Measurements from ENCODE around the gene SNUPN.

DNA sequence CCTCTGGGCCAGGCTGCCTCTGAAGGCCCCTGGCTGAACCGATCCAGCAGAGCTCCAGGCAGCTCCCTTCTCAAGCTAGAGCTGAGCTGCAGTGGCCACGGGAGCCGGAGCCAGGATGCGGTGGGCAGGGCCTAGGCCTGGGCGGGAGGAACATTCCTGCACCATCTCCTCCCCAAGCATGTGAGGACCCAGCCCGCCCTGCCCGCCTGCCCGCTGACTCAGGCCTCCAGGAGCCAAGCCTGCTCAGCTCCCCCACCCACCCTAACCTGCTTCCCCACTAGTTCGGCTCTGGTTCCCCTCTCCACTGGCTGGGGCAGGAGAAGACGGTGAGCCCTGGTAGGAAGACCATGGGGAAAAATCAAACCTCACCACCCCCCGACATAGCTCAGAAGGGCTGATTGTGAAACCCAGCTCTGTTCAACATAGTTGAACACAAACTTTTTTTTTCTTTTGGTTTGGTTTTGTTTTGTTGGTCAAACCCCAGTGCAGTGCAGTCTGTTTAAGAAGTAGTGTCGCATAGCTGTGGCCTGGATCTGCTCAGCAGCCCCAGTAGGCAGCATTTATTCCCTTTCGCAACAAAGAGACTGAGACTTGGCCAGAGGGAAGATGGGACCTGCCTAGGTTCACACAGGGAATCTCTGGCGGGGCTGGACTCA lies 35.7 kb upstream of the SNUPN start:
- TF ChIP-seq, protein P1, sequence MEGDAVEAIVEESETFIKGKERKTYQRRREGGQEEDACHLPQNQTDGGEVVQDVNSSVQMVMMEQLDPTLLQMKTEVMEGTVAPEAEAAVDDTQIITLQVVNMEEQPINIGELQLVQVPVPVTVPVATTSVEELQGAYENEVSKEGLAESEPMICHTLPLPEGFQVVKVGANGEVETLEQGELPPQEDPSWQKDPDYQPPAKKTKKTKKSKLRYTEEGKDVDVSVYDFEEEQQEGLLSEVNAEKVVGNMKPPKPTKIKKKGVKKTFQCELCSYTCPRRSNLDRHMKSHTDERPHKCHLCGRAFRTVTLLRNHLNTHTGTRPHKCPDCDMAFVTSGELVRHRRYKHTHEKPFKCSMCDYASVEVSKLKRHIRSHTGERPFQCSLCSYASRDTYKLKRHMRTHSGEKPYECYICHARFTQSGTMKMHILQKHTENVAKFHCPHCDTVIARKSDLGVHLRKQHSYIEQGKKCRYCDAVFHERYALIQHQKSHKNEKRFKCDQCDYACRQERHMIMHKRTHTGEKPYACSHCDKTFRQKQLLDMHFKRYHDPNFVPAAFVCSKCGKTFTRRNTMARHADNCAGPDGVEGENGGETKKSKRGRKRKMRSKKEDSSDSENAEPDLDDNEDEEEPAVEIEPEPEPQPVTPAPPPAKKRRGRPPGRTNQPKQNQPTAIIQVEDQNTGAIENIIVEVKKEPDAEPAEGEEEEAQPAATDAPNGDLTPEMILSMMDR (IDR thresholded peaks at IDR 0.05; ENCODE audit: poor library complexity) = no peak
- no peak for TF ChIP-seq EZH2phosphoT487 (IDR thresholded peaks at IDR 0.05; ENCODE audit: low read depth, severe bottlenecking, unreplicated experiment)

Data from hepatocyte (in vitro differentiated cells).